ENCODE results near the gene VPS36. TPM values are rescaled to one million over a fixed set of nuclear protein-coding genes. Genes with fewer than 3 reads are reported as not detected.

The VPS36 gene
- total and polyA plus RNA-seq, 10 of the 15 experiments (the other 5 are each of a cell fraction or from before 2014, with no cell fraction given) = 10.3 to 29.0 (median 23.9) TPM

DNA sequence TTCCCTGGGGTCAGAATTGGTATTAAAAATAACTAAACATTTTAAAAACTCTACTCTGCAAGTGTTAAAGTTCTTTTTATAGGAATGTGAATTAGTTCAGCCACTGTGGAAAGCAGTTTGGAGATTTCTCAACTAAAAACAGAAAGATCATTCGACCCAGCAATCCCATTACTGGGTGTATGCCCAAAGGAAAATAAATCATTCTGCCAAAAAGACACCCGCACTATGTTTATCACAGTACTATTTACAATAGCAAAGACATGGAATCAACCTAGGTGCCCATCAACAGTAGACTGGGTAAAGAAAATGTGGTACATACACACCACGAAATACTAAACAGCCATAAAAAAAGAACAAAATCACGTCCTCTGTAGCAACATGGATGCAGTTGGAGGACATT is 43.8 kb downstream of the VPS36 start:
- WGBS (ENCODE audit: insufficient coverage, insufficient replicate concordance, low lambda C conversion rate, missing lambda C conversion rate) = 80% methylated on average over 4 of the region's 4 CpGs
- ChIA-PET POLR2A (no interaction called here), CTCF (no interaction called here), SMC1A (ENCODE audit: uncharacterized antibody, unreplicated experiment) (interaction anchor here (0.6 to 1.7 kb wide), 3 partner anchors 10 to 24 kb away, joined by 3 to 5 read pairs (median 3); no protein-coding TSS in a partner anchor), RAD21 (ENCODE audit: unreplicated experiment) (no interaction called here)
- BruUV-seq (replicated peaks) = no TSS peak
- TF ChIP-seq DPF2 (IDR thresholded peaks at IDR 0.05) (no peak), RCOR1 (conservative IDR thresholded peaks at IDR 0.05; ENCODE audit: low read depth, low read length) (no peak), ESRRA (IDR thresholded peaks at IDR 0.05; ENCODE audit: low read length) (no peak), POLR2A (IDR thresholded peaks at IDR 0.05; ENCODE audit: low read depth, low read length) (no peak), EGR1 (IDR thresholded peaks at IDR 0.05; ENCODE audit: borderline replicate concordance in 1 of 2, low read depth in 2 of 2, low read length in 2 of 2) (no peak), ZNF274 (IDR thresholded peaks at IDR 0.05; ENCODE audit: insufficient read depth, insufficient read length) (no peak), IKZF1 (conservative IDR thresholded peaks at IDR 0.05) (no peak), KAT2A (conservative IDR thresholded peaks at IDR 0.05; ENCODE audit: control insufficient read depth, low read depth, low read length) (no peak)
- TF ChIP-seq, protein P1, sequence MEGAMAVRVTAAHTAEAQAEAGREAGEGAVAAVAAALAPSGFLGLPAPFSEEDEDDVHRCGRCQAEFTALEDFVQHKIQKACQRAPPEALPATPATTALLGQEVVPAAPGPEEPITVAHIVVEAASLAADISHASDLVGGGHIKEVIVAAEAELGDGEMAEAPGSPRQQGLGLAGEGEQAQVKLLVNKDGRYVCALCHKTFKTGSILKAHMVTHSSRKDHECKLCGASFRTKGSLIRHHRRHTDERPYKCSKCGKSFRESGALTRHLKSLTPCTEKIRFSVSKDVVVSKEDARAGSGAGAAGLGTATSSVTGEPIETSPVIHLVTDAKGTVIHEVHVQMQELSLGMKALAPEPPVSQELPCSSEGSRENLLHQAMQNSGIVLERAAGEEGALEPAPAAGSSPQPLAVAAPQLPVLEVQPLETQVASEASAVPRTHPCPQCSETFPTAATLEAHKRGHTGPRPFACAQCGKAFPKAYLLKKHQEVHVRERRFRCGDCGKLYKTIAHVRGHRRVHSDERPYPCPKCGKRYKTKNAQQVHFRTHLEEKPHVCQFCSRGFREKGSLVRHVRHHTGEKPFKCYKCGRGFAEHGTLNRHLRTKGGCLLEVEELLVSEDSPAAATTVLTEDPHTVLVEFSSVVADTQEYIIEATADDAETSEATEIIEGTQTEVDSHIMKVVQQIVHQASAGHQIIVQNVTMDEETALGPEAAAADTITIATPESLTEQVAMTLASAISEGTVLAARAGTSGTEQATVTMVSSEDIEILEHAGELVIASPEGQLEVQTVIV (IDR thresholded peaks at IDR 0.05; ENCODE audit: borderline replicate concordance, partially characterized antibody) = no peak
- Histone ChIP-seq H3K9ac (ENCODE audit: control insufficient read depth, insufficient read depth, low read length) (no peak overlapping the region), H3K79me2 (ENCODE audit: control insufficient read depth, insufficient read depth, low read length) (no peaks in the 10 kb centered on the region), H3K4me1 (ENCODE audit: control insufficient read depth, insufficient read depth, low read length) (no peaks in the 10 kb centered on the region), H3K27me3 (replicated peaks in 1 of 2; ENCODE audit: control insufficient read depth in 2 of 2, insufficient read depth in 2 of 2, low read length in 1 of 2) (peaks cover 0 to 2% of the 10 kb centered on the region in 2 experiments; a peak in 2 of 4 replicates), H3K4me3 (no peak overlapping the region), H3K36me3 (ENCODE audit: control insufficient read depth in 2 of 2, insufficient read depth in 2 of 2, low read length in 1 of 2) (no peaks in the 10 kb centered on the region), H3K9me3 (replicated peaks; ENCODE audit: control insufficient read depth, insufficient read depth, low read length) (no peaks in the 10 kb centered on the region), H2AFZ (ENCODE audit: control insufficient read depth, low read depth, low read length) (no peak overlapping the region), H3K27ac (ENCODE audit: control insufficient read depth, insufficient read depth) (no peak overlapping the region), H3K4me2 (ENCODE audit: control insufficient read depth, insufficient read depth) (no peak overlapping the region), H4K20me1 (ENCODE audit: control insufficient read depth, insufficient read depth) (no peaks in the 10 kb centered on the region)
- no peak for FAIRE-seq
- in situ Hi-C loops (cut with MboI) = no loop called here
- ATAC-seq = no peak
- DNase-seq (ENCODE audit: low read depth, low spot score) = no peak
- intact Hi-C loops (cut with micrococcal nuclease; ENCODE audit: unreplicated experiment) = no loop called here

Measured in GM12878 (cell line).